Left lung (tissue), 10 donors: ENCODE data around the gene CDH13. TPM values are rescaled to one million over a fixed set of nuclear protein-coding genes. Genes with fewer than 3 reads are reported as not detected.

Source experiments
- ATAC-seq: fragments of 200-7000 bp; cut with Tn5 transposase; one replicate; pipeline ENCODE4 v1.9.1; 2020; ENCODE audit warnings: moderate library complexity
- DNase-seq, 4 donors: peaks; one replicate each; pipeline ENCODE4 v3.0.0-alpha.2; 2013 to 2020
- H3K27ac ChIP-seq, 2 donors: fragments of 200-600 bp; sonication (generic) in 1 of 2; one replicate each; pipeline versions ENCODE4 v1.5.0 to v1.8.0; 2020 to 2021
- H3K27me3 ChIP-seq, 2 donors: fragments of 200-600 bp; sonication (generic) in 1 of 2; one replicate each; pipeline versions ENCODE4 v1.5.0 to v1.8.0; 2020 to 2021
- H3K36me3 ChIP-seq, 2 donors: fragments of 200-600 bp; sonication (generic) in 1 of 2; one replicate each; pipeline versions ENCODE4 v1.5.0 to v1.8.0; 2020 to 2021
- H3K4me1 ChIP-seq, 2 donors: fragments of 200-600 bp; one replicate each; pipeline ENCODE4 v1.8.0; 2021
- H3K4me3 ChIP-seq, 2 donors: fragments of 200-600 bp; sonication (generic) in 1 of 2; one replicate each; pipeline versions ENCODE4 v1.5.0 to v1.8.0; 2020 to 2021; ENCODE audit warnings: mild to moderate bottlenecking in 1 of 2
- H3K9me3 ChIP-seq, 2 donors: fragments of 200-600 bp; sonication (generic) in 1 of 2; one replicate each; pipeline versions ENCODE4 v1.5.0 to v1.8.0; 2020 to 2021
- CTCF ChIP-seq, 2 donors: fragments of 200-600 bp; sonication (generic) in 1 of 2; IDR thresholded peaks; one replicate each; pipeline versions ENCODE4 v1.5.0 to v1.8.0; 2021; ENCODE audit warnings: antibody characterized with exemption in 2 of 2
- intact Hi-C, 2 donors: fragments of 100-400 bp; cut with DNase I; formaldehyde crosslinking; loops; one replicate each; pipeline versions ENCODE4 v1.11.2 to v1.14.2; 2022
- polyA plus RNA-seq, 6 donors: library from polyadenylated mRNA; unstranded; fragments of 120-200 nt; gene quantifications; one replicate each; pipeline ENCODE4 v1.2.1, GENCODE V29; 2013; ENCODE audit not compliant: insufficient read length in 6 of 6
- total RNA-seq, 2 donors: library from RNA; stranded (reverse); fragmentation: NEBNext Ultra II Directional; extraction: Animal tissue kit (Norgen Biotek cat#: 25700); gene quantifications; one replicate each; pipeline ENCODE4 v1.2.1, GENCODE V29; 2021
- donor health status: DM: no; HTN: yes; CAD: no.
- donor health status: DM: no; HTN: no; CAD: no.

The CDH13 gene
- total and polyA plus RNA-seq, 8 donors, result 2.7 to 20.3 (median 3.2) TPM

- no peak overlapping the region for H3K27ac ChIP-seq
- no peaks in the 10 kb centered on the region for H3K27me3 ChIP-seq
- intact Hi-C loops, result no loop called here
- no peaks in the 10 kb centered on the region for H3K9me3 ChIP-seq
- no peak for ATAC-seq
- no peak for TF ChIP-seq CTCF (IDR thresholded peaks at IDR 0.05)
- no peak overlapping the region for H3K4me3 ChIP-seq
- no peaks in the 10 kb centered on the region for H3K36me3 ChIP-seq
- no peaks in the 10 kb centered on the region for H3K4me1 ChIP-seq
- no peak for DNase-seq
Measured at GRCh38 chr16:83392743-83393142, 766.0 kb downstream of the CDH13 start.

- DNase-seq, result no peak
- ATAC-seq, result no peak
- no peaks in the 10 kb centered on the region for H3K36me3 ChIP-seq
- no peaks in the 10 kb centered on the region for H3K27me3 ChIP-seq
- intact Hi-C loops, result no loop called here
- no peaks in the 10 kb centered on the region for H3K9me3 ChIP-seq
- H3K4me1 ChIP-seq, result no peaks in the 10 kb centered on the region
- TF ChIP-seq CTCF (IDR thresholded peaks at IDR 0.05), result no peak
- no peak overlapping the region for H3K4me3 ChIP-seq
- no peak overlapping the region for H3K27ac ChIP-seq
Measured at GRCh38 chr16:83393196-83393981, 766.6 kb downstream of the CDH13 start.

GRCh38 chr16:83397601-83398291 lies 771.0 kb downstream of the CDH13 start:
- Histone ChIP-seq H3K4me3 (no peak overlapping the region), H3K27me3 (no peaks in the 10 kb centered on the region), H3K9me3 (peaks cover 0 to 3% of the 10 kb centered on the region in 2 donors), H3K36me3 (no peaks in the 10 kb centered on the region), H3K27ac (no peak overlapping the region), H3K4me1 (no peaks in the 10 kb centered on the region)
- ATAC-seq, result no peak
- no peak for TF ChIP-seq CTCF (IDR thresholded peaks at IDR 0.05)
- intact Hi-C loops, result no loop called here
- DNase-seq, result no peak

- Histone ChIP-seq H3K27ac (no peak overlapping the region), H3K4me1 (no peaks in the 10 kb centered on the region), H3K27me3 (no peaks in the 10 kb centered on the region), H3K36me3 (no peaks in the 10 kb centered on the region), H3K9me3 (peaks cover 0 to 3% of the 10 kb centered on the region in 2 donors), H3K4me3 (no peak overlapping the region)
- DNase-seq, result no peak
- TF ChIP-seq CTCF (IDR thresholded peaks at IDR 0.05), result no peak
- ATAC-seq, result no peak
- intact Hi-C loops, result no loop called here
Measured at GRCh38 chr16:83400234-83400633, 773.5 kb downstream of the CDH13 start.

- H3K36me3 ChIP-seq, result no peaks in the 10 kb centered on the region
- H3K4me1 ChIP-seq, result no peaks in the 10 kb centered on the region
- peaks cover 0 to 3% of the 10 kb centered on the region in 2 donors for H3K9me3 ChIP-seq
- H3K4me3 ChIP-seq, result no peak overlapping the region
- ATAC-seq (no peak), DNase-seq (no peak)
- H3K27ac ChIP-seq, result no peak overlapping the region
- TF ChIP-seq CTCF (IDR thresholded peaks at IDR 0.05), result no peak
- no peaks in the 10 kb centered on the region for H3K27me3 ChIP-seq
- intact Hi-C loops, result no loop called here
Measured at GRCh38 chr16:83402160-83402814, 775.5 kb downstream of the CDH13 start.
